Measurements from ENCODE around the gene MYH2.

DNA sequence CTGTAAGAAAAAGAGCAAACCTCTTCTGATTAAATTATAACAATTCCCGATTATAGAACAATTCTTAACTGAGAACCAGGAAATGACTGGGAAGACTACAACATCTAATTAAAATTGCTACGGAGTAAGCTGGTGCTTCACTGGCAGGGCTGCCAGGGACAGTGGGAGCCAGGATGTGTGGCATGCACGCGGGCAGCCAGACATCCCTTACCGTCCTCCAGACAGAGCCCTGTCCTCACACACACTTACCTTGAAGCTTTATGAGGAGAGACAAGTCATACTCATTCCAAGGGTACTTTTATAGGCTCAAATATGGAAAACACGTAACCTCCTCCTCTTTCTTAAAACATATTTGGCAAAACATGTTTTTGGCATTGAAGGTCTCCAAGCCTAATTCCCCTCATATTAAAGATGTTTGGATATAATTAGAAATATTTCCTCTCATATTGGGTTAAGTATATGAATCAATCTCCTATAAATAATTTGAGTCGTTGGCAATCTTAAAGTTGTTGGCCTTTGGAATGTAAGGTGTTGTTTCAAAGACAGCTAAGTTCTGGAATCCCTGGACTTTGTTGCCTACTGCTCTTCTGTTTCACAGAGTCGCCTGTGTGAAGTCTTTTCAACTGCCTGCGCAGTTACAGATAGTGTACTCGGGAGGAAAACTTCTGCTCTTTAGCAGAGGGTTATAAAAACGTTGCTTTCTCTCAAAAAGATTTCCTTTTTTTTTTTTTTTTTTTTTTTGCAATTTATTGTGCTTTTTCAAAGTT, 31.0 kb downstream of the MYH2 start, which contains the start of gene MYH1:
- no peak for TF ChIP-seq EZH2 (IDR thresholded peaks at IDR 0.05; ENCODE audit: borderline replicate concordance, low read depth, low read length, severe bottlenecking)
- TF ChIP-seq, protein P1, sequence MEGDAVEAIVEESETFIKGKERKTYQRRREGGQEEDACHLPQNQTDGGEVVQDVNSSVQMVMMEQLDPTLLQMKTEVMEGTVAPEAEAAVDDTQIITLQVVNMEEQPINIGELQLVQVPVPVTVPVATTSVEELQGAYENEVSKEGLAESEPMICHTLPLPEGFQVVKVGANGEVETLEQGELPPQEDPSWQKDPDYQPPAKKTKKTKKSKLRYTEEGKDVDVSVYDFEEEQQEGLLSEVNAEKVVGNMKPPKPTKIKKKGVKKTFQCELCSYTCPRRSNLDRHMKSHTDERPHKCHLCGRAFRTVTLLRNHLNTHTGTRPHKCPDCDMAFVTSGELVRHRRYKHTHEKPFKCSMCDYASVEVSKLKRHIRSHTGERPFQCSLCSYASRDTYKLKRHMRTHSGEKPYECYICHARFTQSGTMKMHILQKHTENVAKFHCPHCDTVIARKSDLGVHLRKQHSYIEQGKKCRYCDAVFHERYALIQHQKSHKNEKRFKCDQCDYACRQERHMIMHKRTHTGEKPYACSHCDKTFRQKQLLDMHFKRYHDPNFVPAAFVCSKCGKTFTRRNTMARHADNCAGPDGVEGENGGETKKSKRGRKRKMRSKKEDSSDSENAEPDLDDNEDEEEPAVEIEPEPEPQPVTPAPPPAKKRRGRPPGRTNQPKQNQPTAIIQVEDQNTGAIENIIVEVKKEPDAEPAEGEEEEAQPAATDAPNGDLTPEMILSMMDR (IDR thresholded peaks at IDR 0.05; ENCODE audit: borderline replicate concordance, extremely low read depth, low read length, poor library complexity, severe bottlenecking): no peak
